GM21723 (cell line): Measurements from ENCODE around the gene KIF25.
"Not testable (repeated sequence)": the region's sequence is repeated elsewhere in the genome, so short reads cannot be mapped to it uniquely, and the experiment has no call there.

Source experiments
- ATAC-seq: cut with Tn5 transposase; IDR thresholded peaks from one replicate; pipeline ENCODE4 v1.9.1; 2021; ENCODE audit warnings: mild to moderate bottlenecking, moderate library complexity; ENCODE audit not compliant: unreplicated experiment

Gene KIF25

GRCh38 chr6:167993831-167994230, 3.6 kb upstream of the KIF25 start:
- ATAC-seq: no peak

DNA sequence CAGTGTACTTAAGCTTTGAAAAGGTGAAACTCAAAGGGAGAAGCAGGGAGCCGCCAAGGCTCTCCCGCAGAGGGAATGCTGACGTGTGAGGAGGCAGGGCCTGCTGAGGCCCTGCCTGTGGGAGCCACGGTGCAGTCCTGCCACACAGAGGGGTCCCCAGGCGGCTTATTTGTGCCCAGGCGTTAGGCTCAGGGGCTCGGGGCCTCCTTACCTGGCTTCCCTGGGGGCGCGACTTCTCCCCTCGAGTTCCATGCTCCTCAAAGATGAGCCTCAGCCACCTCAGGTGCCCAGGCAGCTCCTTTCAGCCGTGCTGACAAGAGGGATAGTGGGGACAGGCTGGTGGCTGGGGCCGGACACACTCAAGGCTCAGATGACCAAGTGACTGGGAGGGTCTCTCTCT, 2.2 kb upstream of the KIF25 start:
- ATAC-seq: no peak

- ATAC-seq: no peak
Observed at GRCh38 chr6:167995731-167996151, 1.7 kb upstream of the KIF25 start.

- no peak for ATAC-seq
Observed at GRCh38 chr6:167996424-167997199, 859 bp upstream of the KIF25 start.

GRCh38 chr6:167998215-167998614, 744 bp downstream of the KIF25 start:
- no peak for ATAC-seq

GRCh38 chr6:168000198-168001028, 2.9 kb downstream of the KIF25 start:
- ATAC-seq: no peak

- no peak for ATAC-seq
Observed at GRCh38 chr6:168001029-168001332, 3.5 kb downstream of the KIF25 start.

GRCh38 chr6:168001514-168001913, 4.0 kb downstream of the KIF25 start:
- not testable (repeated sequence) for ATAC-seq

DNA sequence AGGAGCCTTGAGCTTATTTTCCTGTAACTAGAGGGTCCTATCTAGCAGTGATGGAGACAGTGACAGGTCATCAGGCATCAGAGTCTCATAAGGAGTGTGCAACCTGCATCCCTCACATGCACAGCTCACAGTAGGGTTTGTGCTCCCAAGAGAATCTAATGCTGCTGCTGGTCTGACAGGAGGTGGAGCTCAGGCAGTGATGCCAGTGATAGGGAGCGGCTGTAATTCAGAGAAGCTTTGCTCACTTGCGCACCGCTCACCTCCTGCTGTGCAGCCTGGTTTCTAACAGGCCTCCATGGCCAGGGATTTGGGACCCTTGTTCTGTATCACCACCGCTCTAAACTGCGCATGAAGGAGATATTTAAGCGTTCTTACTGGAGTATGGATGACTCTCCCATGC, 5.3 kb downstream of the KIF25 start:
- no peak for ATAC-seq

DNA sequence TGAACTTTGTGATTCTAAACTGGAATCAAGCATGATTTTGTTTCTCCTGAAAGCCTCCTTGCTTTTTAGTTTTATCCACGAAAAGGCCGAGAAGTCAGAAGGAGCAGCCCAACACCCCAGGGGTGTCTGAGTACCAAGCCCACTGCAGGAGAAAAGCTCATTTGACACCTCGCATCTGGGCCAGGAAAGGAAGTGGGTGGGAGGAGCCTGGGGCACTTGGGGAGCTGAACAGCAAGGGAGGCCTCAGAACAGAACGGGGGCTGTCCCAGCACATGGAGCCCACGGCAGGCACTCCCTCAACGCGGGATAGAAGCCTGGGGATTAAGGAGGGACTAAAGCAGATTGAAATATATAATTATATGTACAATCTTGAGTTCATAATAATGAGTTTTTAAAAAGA, 6.6 kb downstream of the KIF25 start:
- ATAC-seq: no peak

DNA sequence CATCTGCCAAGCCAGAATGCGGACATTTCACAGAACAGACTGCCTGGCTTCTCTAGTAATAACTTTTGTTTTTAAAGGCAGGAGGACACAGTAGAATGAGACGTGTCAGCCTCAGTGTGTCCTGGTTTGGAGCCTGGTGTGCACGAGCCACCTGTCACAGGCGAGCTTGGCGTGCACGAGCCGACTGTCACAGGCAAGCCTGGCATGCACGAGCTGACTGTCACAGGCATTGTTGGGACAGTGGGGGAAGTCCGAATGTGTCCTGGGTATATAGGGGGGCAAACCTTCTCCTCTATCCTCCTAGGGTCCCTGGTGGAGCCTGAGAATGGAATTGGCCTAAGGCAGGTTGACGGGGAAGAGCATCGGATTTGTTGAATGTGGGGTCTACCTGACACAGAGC, 7.5 kb downstream of the KIF25 start:
- ATAC-seq: no peak

GRCh38 chr6:168005796-168006195, 8.3 kb downstream of the KIF25 start:
- ATAC-seq: no peak

- ATAC-seq: no peak
Observed at GRCh38 chr6:168007592-168008338, 10.3 kb downstream of the KIF25 start.

DNA sequence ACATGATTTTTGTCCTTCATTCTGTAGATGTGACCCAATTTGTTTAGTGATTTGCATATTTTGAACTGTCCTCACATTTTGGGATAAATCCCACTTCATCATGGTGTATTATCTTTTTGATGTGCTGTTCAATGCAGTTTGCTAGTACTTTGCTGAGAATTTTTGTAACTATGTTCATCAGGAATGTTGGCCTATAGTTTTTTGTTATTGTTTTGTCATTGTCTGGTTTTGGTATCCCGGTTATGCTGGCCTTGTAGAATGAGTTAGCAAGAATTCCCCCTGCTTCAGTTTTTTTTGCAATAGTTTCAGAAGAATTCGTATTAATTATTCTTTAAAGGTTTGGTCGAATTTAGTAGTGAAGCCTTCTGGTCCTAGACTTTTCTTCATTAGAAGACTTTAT, 11.9 kb downstream of the KIF25 start:
- no peak for ATAC-seq

DNA sequence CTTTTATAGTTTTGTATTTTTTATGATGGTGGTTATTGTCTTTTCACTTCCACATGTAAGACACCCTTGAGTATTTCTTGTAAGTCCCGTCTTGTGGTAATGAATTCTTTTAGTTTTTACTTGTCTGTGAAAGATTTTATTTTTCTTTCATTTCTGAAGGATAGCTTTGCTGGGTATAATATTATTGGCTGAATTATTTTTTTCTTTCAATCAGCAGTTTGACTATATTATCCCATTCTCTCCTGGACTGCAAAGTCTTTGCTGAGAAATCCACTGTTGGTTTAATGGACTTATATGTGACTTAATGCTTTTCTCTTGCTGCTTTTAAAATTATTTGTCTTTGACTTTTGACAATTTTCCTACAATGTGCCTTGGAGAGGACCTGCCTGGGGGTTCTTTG, 13.8 kb downstream of the KIF25 start:
- no peak for ATAC-seq

DNA sequence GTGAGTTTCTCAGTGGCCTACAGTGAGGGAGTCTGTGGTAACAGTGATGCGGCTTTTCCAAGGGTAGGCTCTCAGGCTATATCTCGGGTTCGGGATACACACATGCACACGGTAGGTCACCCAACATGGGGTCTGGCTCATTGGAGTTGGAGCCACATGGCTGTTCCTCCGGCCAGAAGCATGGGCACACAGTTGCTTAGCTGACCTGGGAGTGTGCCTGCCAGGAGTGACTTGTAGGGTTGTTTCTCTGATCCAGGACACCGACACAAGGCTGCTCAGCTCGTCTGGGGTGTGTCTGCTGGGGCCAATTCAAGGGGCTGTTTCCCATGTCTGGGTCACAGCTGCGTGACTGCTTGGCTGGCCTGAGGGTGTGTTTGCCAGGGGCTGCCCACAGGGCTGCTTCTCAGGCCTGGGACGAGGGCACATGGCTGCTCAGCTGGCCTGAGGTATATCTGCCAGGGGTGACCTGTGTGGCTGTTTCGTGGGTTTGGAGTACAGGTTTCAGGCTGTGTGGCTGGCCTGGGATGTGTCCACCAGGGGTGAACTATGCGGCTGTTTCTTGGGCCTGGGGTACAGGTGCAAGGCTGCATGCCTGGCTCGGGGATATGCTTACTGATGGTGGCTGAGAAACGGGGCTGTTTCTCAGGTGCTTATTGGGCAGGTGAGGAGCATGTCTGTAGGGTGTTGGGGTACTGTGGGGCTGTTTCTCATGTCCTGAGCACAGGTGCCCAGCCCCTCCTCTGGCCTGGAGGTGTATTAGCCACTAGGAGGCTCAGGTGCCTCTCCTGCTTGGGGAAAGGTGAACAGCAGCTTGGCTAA, 15.2 kb downstream of the KIF25 start:
- no peak for ATAC-seq

GRCh38 chr6:168013250-168013915, 15.9 kb downstream of the KIF25 start:
- no peak for ATAC-seq

DNA sequence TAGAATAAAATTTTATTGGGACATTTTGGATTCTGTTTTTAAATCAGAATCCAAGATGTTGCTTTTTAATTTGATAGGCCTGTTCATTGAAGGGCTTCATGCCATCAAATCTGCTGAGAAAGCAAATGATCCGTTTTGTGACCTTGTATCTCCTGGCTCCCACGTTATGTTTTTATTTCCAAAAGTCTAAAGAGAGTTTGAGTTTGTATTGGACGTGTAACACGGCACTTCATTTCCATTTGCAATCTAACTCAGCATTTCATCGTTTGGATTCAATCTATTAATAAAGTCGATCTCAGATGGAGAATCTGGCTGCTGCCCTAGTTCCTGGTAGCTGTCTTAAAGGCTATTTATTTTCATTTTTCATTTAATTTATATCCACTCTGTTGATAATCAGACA, 17.0 kb downstream of the KIF25 start:
- ATAC-seq: no peak

GRCh38 chr6:168015009-168015408, 17.5 kb downstream of the KIF25 start:
- ATAC-seq: no peak

DNA sequence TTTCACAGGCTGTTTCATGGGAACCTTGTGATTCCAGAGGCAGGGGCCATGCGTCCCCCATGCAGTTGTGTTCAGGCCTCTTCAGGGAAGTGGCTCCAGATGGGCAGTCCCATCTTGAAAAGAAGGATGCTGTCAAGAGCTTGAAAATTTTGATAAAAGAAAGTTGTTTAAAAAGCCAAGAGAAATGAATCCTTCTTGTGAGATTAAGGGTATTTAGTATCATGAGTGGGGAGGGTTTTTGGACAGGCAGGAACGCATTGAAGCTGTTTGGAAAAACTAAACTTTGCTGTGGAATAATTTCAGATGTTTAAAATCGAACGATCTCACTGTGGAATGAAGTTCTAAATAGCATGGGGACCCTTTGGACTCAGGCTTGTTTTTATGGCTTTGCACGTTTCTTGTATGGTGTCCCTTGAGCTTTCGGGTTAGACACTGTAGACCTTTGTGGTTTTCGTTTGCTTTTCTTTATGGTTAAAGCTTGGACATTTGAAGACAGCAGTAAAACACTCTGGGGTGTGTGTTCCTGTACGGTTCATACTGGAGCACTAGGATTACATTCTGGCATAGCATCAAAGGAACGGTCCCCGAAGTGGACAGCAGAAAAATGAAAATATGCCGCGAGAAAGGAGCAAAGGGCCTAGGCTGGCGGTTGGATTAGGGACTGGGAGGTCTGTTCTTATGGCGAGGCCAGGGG, 18.2 kb downstream of the KIF25 start:
- no peak for ATAC-seq
